Left renal pelvis (tissue), 4 donors: ENCODE data around the gene LRRC10B. TPM values are rescaled to one million over a fixed set of nuclear protein-coding genes. Genes with fewer than 3 reads are reported as not detected.

Source experiments
- DNase-seq, 4 donors: peaks; one replicate each; pipeline ENCODE4 v3.0.0-alpha.2; 2013; ENCODE audit warnings: low read depth in 4 of 4, low spot score in 3 of 4
- polyA plus RNA-seq, 4 donors: library from polyadenylated mRNA; unstranded; fragments of 120-200 nt; gene quantifications; one replicate each; pipeline ENCODE4 v1.2.1, GENCODE V29; 2013; ENCODE audit not compliant: insufficient read length in 4 of 4

Gene LRRC10B
- polyA plus RNA-seq, 4 donors, result 1.2 to 3.0 (median 1.5) TPM

GRCh38 chr11:61486011-61486620 is 22.4 kb upstream of the LRRC10B start:
- no peak for DNase-seq

DNA sequence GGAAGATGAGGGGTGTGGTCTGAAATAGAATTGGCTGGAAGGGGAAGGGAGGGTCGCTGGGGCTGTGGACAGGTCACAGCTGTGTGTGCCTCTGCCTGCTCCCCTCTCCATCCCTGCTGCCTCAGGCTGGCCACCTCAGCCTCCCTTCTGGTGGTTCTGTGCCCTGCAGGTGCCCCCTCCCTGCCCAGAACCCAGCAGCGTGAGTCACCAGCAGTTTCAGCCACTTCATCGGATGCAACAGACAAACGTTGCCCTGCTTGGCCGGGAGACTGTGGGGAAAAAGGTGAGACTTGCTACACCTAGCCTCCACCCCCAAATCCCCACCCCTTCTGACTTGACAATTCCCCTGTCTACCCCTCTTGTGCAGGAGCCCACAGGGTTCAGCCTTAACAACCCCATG is 21.8 kb upstream of the LRRC10B start:
- no peak for DNase-seq

DNA sequence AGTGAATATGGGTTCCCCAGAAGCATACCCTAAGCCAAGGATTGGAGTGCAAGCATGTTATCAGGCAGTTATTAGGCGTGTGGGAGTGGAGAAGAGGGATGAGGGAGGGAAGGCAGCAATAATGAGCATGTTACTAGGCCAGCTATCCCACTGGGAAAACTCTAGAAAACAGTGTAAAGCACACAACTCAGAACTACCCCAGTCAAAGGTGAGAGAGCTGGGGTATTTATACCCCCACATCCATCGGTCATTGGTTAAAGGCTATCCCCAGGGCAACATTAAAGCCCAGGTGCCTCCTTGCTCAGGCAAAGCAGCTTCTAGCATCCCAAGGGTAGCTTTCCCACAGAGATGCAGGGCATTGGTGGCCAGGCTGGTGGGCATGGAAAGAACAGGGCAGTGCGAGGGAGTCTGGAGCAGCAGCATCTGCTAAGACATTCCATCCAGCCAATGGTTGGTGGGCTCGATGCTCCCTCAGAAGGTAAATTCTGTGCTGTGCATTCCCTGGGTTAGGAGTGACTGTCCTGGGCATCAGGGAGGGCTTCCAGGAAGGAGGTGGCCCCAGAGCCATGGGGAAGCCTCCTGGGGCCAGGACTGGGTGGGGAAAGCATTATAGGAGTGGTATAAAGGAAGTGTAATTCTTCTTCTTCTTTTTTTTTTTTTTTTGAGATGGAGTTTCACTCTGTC is 21.1 kb upstream of the LRRC10B start:
- DNase-seq, result no peak

- no peak for DNase-seq
Measured at GRCh38 chr11:61488651-61489291, 19.8 kb upstream of the LRRC10B start.

DNA sequence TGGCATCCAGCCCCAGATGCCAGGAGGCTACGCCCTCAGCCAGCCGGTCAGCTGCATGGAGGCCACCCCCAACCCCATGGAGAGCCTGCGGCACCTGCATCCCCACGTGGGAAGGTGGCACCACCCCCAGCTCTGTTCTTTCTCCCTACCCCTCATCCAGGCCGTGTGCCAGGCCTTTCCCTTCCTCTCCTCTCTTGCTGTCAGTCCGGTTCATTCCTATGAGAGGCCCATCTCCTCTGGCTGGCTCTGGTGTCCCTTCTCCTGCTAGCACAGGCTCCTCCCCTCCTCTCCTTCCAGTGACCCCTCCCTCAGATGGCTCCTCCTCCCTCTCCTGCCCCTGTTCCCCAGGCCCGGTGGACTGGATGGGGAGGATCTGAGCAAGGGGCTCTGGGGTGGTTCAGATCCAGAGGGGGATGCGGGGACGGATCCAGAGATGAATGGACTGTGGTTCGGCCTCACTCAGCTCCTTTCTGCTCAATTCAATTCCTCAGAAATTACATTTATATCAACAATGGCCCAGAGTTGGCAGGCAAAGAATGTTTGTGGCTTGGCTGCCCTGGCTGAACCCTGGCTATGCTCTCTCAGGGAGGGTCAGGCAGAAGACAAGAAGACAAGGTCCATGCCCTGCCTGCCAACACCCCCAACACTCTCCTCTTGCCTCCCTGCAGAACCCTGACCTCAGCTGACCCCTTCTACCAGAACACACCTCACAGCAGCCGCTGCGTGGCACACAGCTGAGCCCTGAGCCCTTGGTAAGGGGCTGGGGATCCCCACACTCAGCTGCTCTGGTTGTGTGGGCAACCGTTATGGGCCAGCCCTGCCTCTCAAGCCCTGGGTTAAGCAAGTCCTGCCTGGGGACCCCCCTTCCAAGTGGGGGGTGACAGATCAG is 18.5 kb upstream of the LRRC10B start:
- DNase-seq, result no peak

GRCh38 chr11:61491736-61492395 is 16.7 kb upstream of the LRRC10B start:
- DNase-seq, result no peak

DNA sequence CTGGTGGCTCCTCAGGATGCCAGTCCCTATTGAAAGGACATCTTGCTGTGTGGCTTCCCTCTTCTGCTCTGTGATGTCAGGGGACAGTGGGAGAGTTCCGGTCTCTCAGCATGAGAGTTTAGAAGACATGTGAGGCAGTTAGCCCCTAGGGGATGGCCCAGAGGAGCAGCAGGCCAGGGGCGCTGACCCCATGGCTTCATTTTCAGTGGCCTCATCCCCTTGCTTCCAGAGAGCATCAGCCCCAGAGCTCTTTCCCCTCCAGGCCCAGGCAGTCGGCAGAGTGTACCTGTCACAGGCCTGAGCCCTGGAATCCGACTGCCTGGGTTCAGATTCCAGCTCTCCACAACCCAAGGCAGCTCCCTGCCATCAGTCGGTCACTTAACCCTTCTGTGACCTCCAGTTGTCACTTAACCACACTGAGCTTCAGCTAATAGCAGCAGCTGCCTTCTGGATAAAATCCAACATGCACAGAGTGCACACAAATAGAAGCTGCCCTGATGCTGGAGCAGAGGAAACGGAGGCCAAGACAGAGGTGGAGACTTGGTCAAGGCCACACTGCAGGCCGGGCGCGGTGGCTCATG is 14.1 kb upstream of the LRRC10B start:
- DNase-seq, result no peak

DNA sequence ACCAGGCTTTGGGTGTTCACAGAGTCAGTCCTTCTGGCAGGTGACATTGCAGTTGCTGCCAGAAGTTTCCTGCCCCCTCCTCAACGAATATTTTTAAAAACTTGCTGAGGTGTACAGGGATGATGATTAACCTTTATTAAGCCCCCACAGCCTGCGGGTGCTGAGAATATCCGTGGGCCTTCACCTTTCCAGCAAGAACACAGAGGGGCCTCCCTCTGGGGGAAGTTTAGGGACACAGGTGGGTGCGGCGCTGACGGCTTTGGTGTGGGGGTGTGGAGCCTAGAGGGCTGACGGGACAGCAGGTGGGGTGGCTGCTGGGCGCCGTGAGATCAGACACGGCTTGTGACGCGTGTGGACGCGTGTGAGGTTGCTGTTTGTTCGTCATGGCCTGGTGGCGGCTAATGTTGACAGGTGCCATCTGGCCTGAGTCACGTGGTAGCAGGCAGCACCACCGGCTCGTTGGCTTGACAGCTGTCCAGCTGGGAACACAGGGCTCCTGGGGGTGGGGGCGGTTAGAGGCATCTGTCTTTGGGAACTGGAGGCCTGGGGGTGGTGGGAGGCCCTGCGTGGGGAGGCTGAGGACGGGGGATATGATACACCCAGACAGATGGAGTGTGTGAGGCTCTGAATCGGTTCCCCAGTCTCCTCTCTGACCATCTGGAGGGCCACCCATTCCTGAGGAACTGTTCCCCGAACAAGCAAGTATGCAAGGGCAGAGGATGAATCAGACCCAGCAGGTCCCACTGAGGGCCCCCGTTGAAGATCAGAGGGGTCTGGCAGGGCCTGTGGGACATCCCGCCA is 12.5 kb upstream of the LRRC10B start:
- no peak for DNase-seq

- DNase-seq, result no peak
Measured at GRCh38 chr11:61496602-61497400, 11.7 kb upstream of the LRRC10B start.

- no peak for DNase-seq
Measured at GRCh38 chr11:61497473-61497872, 11.1 kb upstream of the LRRC10B start.

- DNase-seq, result no peak
Measured at GRCh38 chr11:61497876-61498275, 10.7 kb upstream of the LRRC10B start.

DNA sequence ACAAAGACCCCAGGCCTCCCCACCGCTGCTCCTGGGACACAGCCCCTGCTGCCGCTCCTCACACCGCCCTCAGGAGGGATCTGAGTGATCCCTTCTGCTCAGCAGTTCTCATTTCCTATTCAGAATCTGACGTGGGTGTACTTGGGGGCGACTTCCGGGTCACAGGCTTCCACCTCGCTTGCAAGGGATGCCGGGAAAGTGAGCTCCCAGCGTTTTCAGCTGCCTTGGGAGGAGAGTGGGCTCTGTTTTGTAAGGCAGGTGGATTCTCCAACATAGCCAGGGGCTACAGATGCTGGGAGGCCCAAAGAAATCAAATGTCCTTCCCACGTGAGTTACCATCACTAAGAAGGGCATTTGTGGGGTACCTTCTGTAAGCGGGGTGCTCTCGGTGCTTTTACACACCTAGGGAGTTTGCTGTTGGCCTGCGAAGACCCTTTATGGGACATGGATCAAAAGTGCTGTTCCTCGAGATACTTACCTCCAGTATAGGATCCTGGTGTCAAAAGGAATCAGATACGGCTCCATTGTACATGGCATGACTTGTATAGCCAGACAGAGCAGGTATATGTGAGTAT is 9.7 kb upstream of the LRRC10B start:
- DNase-seq, result no peak

DNA sequence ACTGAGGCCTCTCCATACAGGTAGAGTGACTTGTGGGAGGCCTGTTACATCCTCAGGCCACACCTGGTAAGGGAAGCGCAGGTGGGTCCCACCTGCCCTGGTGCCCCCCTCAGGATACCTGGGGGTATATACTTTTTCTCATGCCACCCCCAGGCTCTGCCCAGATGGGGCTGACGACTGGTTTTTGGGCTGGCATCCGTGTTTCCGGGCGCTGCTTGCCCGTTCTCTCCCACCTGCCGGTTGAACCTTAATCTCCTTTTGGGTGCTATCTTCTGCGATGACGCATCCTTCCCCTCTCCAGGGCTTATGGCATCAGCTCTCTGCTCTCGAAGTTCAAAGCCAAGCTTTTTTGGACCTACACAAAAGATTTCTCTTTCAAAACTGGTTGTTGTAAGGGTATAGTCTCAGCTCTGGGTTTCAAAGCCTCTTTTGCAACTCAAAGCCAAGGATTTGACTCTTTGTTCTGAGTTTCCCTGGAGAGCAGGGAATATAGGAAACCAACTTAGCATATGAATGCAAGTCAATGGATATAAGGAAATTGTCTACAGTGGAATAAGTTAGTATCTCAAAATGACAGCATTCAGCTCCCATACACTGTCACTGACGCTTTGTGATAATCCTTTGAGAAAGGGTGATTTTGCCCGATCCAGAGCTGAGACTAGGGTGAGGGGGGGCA is 8.6 kb upstream of the LRRC10B start:
- DNase-seq, result no peak

DNA sequence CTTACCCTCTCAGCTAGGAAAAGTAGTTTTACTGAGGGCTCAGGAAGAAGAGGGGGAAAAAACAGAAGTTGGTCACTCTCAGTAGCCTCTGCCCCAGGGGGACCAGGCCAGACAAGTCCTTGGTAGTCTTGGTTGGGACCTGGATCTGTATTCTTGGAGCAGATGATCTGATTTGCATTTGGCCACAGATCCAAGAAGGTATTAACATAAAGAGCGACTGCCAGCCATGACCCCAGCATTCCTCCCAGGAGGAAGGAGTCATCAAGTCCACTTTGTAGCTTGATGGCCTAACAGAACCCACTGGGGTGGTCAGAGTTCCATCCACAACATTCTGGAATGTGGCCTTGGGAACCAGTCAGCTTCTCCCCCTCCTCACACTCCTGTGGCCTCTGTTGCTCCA is 6.0 kb upstream of the LRRC10B start:
- no peak for DNase-seq

- DNase-seq, result no peak
Measured at GRCh38 chr11:61503135-61503770, 5.3 kb upstream of the LRRC10B start.

- DNase-seq, result no peak
Measured at GRCh38 chr11:61505106-61505505, 3.4 kb upstream of the LRRC10B start.

DNA sequence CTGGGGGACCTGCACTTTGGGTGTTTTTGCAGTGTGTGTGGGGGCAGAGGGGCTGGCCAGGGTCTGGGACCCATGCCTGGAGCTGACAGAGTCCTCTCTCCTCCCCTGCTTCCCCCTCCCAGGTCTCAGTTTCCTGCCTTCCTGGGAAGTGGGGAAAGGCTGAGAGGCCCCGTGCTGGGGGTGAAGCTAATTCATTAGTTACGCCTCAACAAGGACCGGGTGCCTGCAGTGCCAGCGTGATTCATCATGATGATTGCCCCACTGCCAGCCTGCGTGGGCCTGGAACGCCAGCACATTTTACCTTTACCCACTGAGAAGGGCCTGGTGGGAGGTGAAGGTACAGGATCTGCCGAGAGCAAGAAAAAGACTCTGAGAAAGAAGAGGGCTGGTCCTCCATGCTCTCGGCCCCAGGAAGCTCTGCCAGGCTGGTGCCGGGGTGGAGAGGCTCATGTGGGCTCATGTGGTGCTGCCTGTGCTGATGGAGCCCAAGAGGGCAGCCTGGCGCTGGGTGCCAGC is 2.9 kb upstream of the LRRC10B start:
- no peak for DNase-seq
